ENCODE measurements around the gene DAZAP1.

Gene DAZAP1

GRCh38 chr19:1377176-1377964, 30.0 kb upstream of the DAZAP1 start:
- DNase-seq, result no peak

- no peak for DNase-seq
Observed at GRCh38 chr19:1377965-1378785, 29.2 kb upstream of the DAZAP1 start.

- no peak for DNase-seq
Observed at GRCh38 chr19:1379126-1379905, 28.1 kb upstream of the DAZAP1 start.

- DNase-seq, result no peak
Observed at GRCh38 chr19:1379961-1380489, 27.4 kb upstream of the DAZAP1 start.

- DNase-seq, result no peak
Observed at GRCh38 chr19:1382250-1382649, 25.1 kb upstream of the DAZAP1 start.

- DNase-seq, result no peak
Observed at GRCh38 chr19:1383017-1383311, 24.4 kb upstream of the DAZAP1 start.

- DNase-seq, result peak; percentile 69
Observed at GRCh38 chr19:1383312-1384084, 23.9 kb upstream of the DAZAP1 start, which contains the start of gene NDUFS7. NDUFS7 (plus strand) TSS chr19:1383907; CDS start chr19:1383927, 20 bp downstream.

GRCh38 chr19:1384085-1384462, 23.3 kb upstream of the DAZAP1 start:
- DNase-seq, result no peak

GRCh38 chr19:1384478-1385110, 22.8 kb upstream of the DAZAP1 start:
- no peak for DNase-seq

GRCh38 chr19:1385816-1386215, 21.6 kb upstream of the DAZAP1 start:
- DNase-seq, result no peak

- no peak for DNase-seq
Observed at GRCh38 chr19:1386945-1387683, 20.3 kb upstream of the DAZAP1 start.

- DNase-seq, result no peak
Observed at GRCh38 chr19:1387684-1388636, 19.4 kb upstream of the DAZAP1 start.

- DNase-seq, result no peak
Observed at GRCh38 chr19:1388637-1389026, 18.8 kb upstream of the DAZAP1 start.

- DNase-seq, result no peak
Observed at GRCh38 chr19:1389033-1389940, 18.1 kb upstream of the DAZAP1 start.

GRCh38 chr19:1390890-1391423, 16.4 kb upstream of the DAZAP1 start:
- no peak for DNase-seq

- DNase-seq, result no peak
Observed at GRCh38 chr19:1392407-1392806, 15.0 kb upstream of the DAZAP1 start.

GRCh38 chr19:1392939-1393530, 14.4 kb upstream of the DAZAP1 start:
- DNase-seq, result no peak

- DNase-seq, result no peak
Observed at GRCh38 chr19:1393841-1394240, 13.5 kb upstream of the DAZAP1 start.
